T-helper 9 cell (primary cell): Measurements from ENCODE around the gene AP5Z1.

Experiments used
- DNase-seq: peaks from one replicate; pipeline ENCODE4 v3.0.0-alpha.2; 2020

Gene AP5Z1

GRCh38 chr7:4766666-4767519, 8.5 kb upstream of the AP5Z1 start:
- DNase-seq: no peak

- no peak for DNase-seq
These were observed 6.5 kb upstream of the AP5Z1 start for GRCh38 chr7:4768597-4769569.

GRCh38 chr7:4769761-4770160, 5.7 kb upstream of the AP5Z1 start:
- DNase-seq: no peak

GRCh38 chr7:4770886-4771285, 4.5 kb upstream of the AP5Z1 start:
- DNase-seq: no peak

- DNase-seq: no peak
These were observed 3.7 kb upstream of the AP5Z1 start for GRCh38 chr7:4771737-4772136.

- no peak for DNase-seq
These were observed 3.1 kb upstream of the AP5Z1 start for GRCh38 chr7:4772306-4772705.

- DNase-seq: no peak
These were observed 1.4 kb upstream of the AP5Z1 start for GRCh38 chr7:4774007-4774406.

- DNase-seq: no peak
These were observed 669 bp upstream of the AP5Z1 start for GRCh38 chr7:4774658-4775249.

- peak; percentile 35 for DNase-seq
These were observed 613 bp downstream of the AP5Z1 start for GRCh38 chr7:4775848-4776623.

- no peak for DNase-seq
These were observed 3.7 kb downstream of the AP5Z1 start for GRCh38 chr7:4779118-4779517.

GRCh38 chr7:4781366-4782069, 6.1 kb downstream of the AP5Z1 start:
- no peak for DNase-seq

- no peak for DNase-seq
These were observed 7.2 kb downstream of the AP5Z1 start for GRCh38 chr7:4782333-4783291.

- DNase-seq: no peak
These were observed 7.8 kb downstream of the AP5Z1 start for GRCh38 chr7:4783292-4783652.

- no peak for DNase-seq
These were observed 8.4 kb downstream of the AP5Z1 start for GRCh38 chr7:4783762-4784351.

GRCh38 chr7:4784799-4785198, 9.4 kb downstream of the AP5Z1 start:
- no peak for DNase-seq

GRCh38 chr7:4785371-4785770, 9.9 kb downstream of the AP5Z1 start:
- DNase-seq: no peak

GRCh38 chr7:4786015-4786414, 10.6 kb downstream of the AP5Z1 start:
- DNase-seq: no peak

- DNase-seq: no peak
These were observed 12.1 kb downstream of the AP5Z1 start for GRCh38 chr7:4787541-4787940.

- DNase-seq: no peak
These were observed 12.7 kb downstream of the AP5Z1 start for GRCh38 chr7:4787947-4788626.
